Fibroblast of pulmonary artery (primary cell): ENCODE data around the gene XRN1.
"Not testable (repeated sequence)": the region's sequence is repeated elsewhere in the genome, so short reads cannot be mapped to it uniquely, and the experiment has no call there.

ENCODE experiments used
- DNase-seq: peaks from one replicate; pipeline ENCODE4 v3.0.0-alpha.2; 2010; ENCODE audit warnings: low read depth
- H3K4me3 ChIP-seq: replicated peaks from 2 replicates; pipeline ENCODE4 v1.5.1; 2011; ENCODE audit warnings: low read depth, mild to moderate bottlenecking, control low read depth, low read length, moderate library complexity
- CTCF ChIP-seq: IDR thresholded peaks from 2 replicates; pipeline ENCODE4 v1.5.1; 2011; ENCODE audit warnings: mild to moderate bottlenecking, control low read depth, low read length, inconsistent platforms; ENCODE audit errors: missing control alignments

XRN1 gene

GRCh38 chr3:142450881-142451280 is 3.0 kb upstream of the XRN1 start:
- no peak for DNase-seq
- no peak for TF ChIP-seq CTCF
- H3K4me3 ChIP-seq, result no peak overlapping the region

DNA sequence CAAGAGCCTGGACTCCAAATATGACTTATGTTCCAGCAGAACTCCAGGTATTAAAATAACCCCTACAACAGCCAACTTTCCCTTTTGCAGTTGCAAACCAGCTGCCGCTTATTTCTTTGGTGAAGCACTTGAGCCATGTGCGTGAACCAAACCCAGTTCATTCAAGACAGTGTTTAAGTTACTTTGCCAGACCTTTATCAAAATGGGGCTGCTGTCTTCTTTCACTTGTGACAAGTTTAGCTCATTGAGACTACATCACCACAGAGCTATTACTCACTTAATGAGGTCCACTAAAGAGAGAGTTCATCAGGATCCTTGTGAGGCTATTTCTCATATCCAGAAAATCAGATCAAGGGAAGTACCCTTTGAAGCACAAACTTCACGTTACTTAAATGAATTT is 2.4 kb upstream of the XRN1 start:
- no peak for DNase-seq
- H3K4me3 ChIP-seq, result no peak overlapping the region
- no peak for TF ChIP-seq CTCF

DNA sequence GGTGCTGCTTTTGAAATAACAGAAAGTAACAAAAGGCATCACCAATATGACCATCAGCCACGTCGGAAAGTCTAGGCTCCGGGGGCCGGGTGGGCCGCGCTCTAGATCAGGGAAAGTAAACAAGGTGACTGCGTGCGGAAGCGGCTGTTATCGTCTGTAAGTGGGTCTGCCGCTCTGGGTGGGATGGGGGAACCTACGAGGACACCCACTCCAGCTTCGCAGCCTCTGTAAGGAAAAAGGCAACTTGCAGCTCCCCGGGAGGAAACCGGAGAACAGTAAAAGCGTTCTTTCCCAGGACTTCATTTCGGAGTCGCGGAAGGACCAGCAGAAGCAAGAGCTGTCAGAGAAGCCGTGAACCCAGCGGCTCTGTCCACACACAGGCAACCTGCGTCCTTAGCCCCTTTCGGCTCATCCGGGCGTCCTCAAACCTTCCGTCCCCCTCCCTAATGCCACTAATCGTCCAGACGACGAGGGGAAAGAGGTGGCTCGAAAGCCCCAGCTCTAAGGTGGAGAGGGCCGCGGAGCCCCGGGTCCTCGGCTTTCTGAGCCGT is 461 bp downstream of the XRN1 start:
- H3K4me3 ChIP-seq, result peak overlapping the region; percentile 97
- no peak for TF ChIP-seq CTCF
- DNase-seq, result peak; percentile 51

DNA sequence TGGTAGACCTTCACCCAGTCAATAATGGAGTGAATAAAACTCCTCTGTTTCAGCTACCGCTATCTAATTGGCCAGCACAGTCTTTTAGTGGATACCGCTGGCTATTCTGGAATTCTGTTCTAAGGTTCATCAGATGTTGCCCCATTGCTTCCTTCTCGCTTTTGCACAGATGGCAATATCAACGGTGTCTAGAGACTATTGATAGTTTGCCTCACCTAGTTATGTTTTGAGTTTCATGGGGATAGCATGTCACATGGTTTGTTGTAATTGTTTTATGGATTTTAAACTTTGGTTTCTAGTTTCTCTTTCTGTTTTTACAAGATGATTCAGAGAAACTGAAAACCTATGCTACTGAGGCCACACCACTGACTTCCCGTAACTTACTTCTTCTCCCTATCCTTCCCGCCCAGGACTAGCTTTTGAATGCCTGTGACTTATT is 2.0 kb downstream of the XRN1 start:
- no peak for TF ChIP-seq CTCF
- H3K4me3 ChIP-seq, result peak overlapping the region; percentile 97
- DNase-seq, result peak; percentile 22

GRCh38 chr3:142444343-142444742 is 3.5 kb downstream of the XRN1 start:
- DNase-seq, result no peak
- TF ChIP-seq CTCF, result no peak
- H3K4me3 ChIP-seq, result no peak overlapping the region

DNA sequence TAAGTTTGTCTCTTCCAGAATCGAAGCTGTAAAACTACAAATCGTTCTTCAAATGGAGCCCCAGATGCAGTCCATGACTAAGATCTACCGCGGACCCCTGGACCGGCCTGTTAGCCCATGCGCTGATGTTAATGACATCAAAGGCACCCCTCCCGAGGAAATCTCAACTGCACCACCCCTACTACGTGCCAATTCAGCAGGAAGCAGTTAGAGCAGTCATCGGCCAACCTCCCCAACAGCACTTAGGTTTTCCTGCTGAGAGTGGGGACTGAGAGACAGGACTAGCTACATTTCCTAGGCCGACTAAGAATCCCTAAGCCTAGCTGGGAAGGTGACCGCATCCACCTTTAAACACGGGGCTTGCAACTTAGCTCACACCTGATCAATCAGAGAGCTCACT is 4.8 kb downstream of the XRN1 start:
- DNase-seq, H3K4me3 ChIP-seq: not testable (repeated sequence)

DNA sequence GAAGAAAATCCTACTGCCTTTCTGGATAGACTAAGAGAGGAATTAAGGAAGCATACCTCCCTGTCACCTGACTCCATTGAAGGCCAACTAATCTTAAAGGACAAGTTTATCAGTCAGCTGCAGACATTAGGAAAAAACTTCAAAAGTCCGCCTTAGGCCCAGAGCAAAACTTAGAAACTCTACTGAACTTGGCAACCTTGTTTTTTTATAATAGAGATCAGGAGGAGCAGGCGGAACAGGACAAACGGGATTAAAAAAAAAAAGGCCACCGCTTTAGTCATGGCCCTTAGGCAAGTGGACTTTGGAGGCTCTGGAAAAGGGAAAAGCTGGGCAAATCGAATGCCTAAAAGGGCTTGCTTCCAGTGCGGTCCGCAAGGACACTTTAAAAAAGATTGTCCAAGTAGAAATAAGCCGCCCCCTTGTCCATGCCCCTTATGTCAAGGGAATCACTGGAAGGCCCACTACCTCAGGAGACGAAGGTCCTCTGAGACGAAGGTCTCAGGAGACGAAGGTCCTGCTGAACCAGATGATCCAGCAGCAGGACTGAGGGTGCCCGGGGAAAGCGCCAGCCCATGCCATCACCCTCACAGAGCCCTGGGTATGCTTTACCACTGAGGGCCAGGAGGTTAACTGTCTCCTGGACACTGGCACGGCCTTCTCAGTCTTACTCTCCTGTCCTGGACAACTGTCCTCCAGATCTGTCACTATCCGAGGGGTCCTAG is 8.2 kb downstream of the XRN1 start:
- not testable (repeated sequence) for DNase-seq, H3K4me3 ChIP-seq

GRCh38 chr3:142438096-142438495 is 9.7 kb downstream of the XRN1 start:
- DNase-seq, H3K4me3 ChIP-seq: not testable (repeated sequence)
